GM23338 (cell line): ENCODE data around the gene ZNF609.

ENCODE experiments used
- CTCF ChIP-seq, 2 experiments: fragments of 200-600 bp in 1 of 2; sonication (generic) in 1 of 2; conservative IDR thresholded peaks; 2 replicates each; pipeline versions ENCODE4 v1.5.1 to v1.6.1; 2016 to 2017; ENCODE audit warnings: antibody characterized with exemption in 2 of 2, low read depth in 2 of 2, mild to moderate bottlenecking in 2 of 2, moderate library complexity in 1 of 2
- EZH2 ChIP-seq: fragments of 200-600 bp; sonication (generic); IDR thresholded peaks from one replicate; pipeline ENCODE4 v1.8.0; 2017; ENCODE audit warnings: antibody characterized with exemption, mild to moderate bottlenecking, low read depth; ENCODE audit not compliant: unreplicated experiment
- EZH2phosphoT487 ChIP-seq: fragments of 200-600 bp; sonication (generic); IDR thresholded peaks from one replicate; pipeline ENCODE4 v1.8.1; 2018; ENCODE audit warnings: antibody characterized with exemption; ENCODE audit not compliant: unreplicated experiment
- POLR2AphosphoS5 ChIP-seq: IDR thresholded peaks from 2 replicates; pipeline ENCODE4 v1.6.1; 2016; ENCODE audit warnings: antibody characterized with exemption, low read depth
- REST ChIP-seq: IDR thresholded peaks from one replicate; pipeline ENCODE4 v1.6.1; 2018; ENCODE audit warnings: antibody characterized with exemption; ENCODE audit not compliant: unreplicated experiment
- ZNF331 ChIP-seq: fragments of 250-450 bp; sonication (Bioruptor Pico); IDR thresholded peaks from 2 replicates; pipeline ENCODE4 v1.5.0; 2020; ENCODE audit warnings: low read depth, mild to moderate bottlenecking, moderate library complexity

- TF ChIP-seq CTCF (conservative IDR thresholded peaks at IDR 0.05; ENCODE audit: low read depth in 2 of 2), result no peak
- no peak for TF ChIP-seq EZH2phosphoT487
- no peak for TF ChIP-seq EZH2
- TF ChIP-seq REST, result no peak
- TF ChIP-seq ZNF331 (CRISPR knock-in tag), result no peak
- no peak for TF ChIP-seq POLR2AphosphoS5
These were observed 87.9 kb downstream of the ZNF609 start for GRCh38 chr15:64548235-64548634.
